ENCODE data around the gene LZTFL1. TPM values are rescaled to one million over a fixed set of nuclear protein-coding genes. Genes with fewer than 3 reads are reported as not detected.
"Not testable (repeated sequence)": the region's sequence is repeated elsewhere in the genome, so short reads cannot be mapped to it uniquely, and the experiment has no call there.

LZTFL1 gene
- total RNA-seq, 1 donor from 2014 or later = 40.0 TPM

DNA sequence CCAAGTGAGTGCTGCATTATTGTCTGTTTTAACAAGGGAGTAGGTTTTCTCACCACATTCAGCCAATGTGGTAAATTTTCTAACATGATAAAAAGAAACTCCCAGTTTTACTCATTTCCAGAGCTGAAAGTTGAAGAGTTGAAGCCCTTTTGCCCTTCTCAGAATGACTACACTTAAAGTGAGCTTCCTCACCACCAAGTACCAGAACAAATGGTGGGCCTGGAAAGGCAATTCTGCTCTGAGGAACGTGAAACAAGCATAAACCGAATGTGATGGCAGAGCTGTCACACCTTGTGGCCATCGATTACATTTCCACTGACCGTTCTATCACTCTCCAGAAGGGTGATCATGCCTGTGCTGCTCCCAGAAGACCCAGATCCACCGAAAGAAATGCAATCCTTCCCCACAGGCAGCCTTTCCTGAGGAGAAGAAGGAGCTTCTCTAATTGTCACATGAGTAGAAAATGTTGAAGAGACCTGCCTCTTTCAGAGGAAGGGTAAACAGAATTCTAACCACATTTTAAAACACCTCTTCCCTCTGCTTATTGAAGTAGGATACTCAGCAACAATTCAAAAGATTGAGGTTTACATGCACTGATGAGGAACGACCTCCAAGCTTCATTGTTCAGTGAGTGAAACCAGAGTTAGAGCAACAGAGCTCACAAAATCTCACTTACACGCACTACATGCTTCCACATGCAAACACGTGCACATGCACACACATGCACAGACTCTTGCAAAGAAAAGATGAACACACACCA lies 23.0 kb upstream of the LZTFL1 start:
- DNase-seq (ENCODE audit: low spot score) = no peak

- peak; percentile 18 for DNase-seq (ENCODE audit: low spot score)
Observed at GRCh38 chr3:45861043-45861719, 19.3 kb upstream of the LZTFL1 start.

GRCh38 chr3:45860481-45860880 lies 18.6 kb upstream of the LZTFL1 start:
- DNase-seq (ENCODE audit: low spot score) = no peak

- no peak for DNase-seq (ENCODE audit: low spot score)
Observed at GRCh38 chr3:45858809-45859543, 17.1 kb upstream of the LZTFL1 start.

DNA sequence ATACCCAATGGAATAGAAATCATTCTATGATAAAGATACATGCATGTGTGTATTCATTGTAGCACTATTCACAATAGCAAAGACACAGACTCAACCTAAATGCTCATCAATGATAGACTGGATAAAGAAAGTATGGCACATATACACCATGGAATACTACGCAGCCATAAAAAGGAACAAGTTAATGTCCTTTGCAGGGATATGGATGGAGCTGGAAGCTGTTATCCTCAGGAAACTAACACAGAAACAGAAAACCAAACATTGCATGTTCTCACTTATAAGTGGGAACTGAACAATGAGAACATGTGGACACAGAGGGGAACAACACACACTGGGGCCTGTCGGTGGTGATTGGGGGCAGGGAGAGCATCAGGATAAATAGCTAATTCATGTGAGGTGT lies 15.1 kb upstream of the LZTFL1 start:
- DNase-seq (ENCODE audit: low spot score) = not testable (repeated sequence)

DNA sequence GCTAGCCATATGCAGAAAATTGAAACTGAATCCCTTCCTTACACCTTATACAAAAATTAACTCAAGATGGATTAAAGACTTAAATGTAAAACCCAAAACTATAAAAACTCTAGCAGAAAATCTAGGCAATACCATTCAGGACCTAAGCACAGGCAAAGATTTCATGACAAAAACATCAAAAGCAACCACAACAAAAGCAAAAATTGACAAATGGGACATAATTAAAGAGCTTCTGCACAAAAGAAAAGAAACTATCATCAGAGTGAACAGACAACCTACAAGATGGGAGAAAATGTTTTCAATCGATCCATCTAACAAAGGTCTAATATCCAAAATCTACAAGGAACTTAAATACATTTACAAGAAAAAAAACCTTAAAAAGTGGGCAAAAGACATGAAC lies 14.4 kb upstream of the LZTFL1 start:
- DNase-seq (ENCODE audit: low spot score) = not testable (repeated sequence)

DNA sequence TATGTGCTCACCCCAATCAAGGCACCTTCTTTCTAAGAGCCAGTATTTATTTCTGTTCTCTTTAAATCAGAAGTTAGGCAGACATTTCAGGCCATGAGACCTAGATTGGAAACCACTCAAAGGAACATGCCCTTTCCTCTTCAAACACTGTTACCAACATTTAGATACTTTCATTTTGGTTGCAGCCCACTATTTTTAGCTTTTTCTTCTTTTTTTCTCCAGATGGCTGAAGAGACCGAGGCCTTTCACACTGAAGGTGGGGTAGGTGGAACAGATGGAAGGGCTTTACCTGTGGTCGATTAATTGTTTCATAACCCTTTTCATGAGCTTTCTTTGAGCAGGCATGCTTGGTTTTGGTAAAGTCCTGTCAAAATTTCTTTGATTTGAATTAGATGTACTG lies 10.9 kb upstream of the LZTFL1 start:
- no peak for DNase-seq (ENCODE audit: low spot score)

DNA sequence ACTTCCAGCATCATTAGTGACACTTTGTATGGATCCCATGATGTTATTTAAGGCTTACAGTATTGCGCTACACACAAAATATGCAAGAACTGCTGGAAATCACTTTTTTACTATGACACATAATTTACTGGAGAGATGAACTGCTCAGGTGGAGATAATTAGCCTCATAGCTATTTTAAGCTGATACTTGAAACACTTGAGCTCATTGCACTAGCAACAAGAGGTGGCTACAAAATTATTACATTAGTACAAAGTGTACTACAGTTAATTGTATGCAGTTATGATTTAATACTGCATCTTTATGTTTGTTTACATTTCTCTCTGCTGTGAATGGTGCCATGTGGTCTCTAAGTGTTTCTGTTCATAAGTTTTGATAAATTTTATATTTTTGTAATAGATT lies 6.5 kb upstream of the LZTFL1 start:
- no peak for DNase-seq (ENCODE audit: low spot score)

DNA sequence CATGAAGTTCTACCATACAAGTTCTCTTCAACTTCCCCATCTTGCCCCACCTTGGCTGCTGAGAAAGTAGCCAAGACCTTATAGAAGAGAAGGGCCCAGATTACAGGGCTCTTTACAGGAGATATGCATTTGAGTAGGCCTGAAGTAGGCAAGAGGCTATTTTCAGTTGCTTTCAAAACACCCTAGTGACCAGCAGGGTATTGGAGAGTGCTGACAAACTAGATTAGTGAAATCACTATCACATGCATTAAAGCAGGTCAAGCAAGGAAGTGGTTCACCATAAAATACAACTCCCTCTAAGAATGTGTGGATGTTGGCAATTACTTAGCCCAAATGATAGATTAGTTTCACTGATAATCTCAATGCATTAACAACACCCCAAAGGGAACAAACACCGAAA lies 2.7 kb upstream of the LZTFL1 start:
- no peak for DNase-seq (ENCODE audit: low spot score)

DNA sequence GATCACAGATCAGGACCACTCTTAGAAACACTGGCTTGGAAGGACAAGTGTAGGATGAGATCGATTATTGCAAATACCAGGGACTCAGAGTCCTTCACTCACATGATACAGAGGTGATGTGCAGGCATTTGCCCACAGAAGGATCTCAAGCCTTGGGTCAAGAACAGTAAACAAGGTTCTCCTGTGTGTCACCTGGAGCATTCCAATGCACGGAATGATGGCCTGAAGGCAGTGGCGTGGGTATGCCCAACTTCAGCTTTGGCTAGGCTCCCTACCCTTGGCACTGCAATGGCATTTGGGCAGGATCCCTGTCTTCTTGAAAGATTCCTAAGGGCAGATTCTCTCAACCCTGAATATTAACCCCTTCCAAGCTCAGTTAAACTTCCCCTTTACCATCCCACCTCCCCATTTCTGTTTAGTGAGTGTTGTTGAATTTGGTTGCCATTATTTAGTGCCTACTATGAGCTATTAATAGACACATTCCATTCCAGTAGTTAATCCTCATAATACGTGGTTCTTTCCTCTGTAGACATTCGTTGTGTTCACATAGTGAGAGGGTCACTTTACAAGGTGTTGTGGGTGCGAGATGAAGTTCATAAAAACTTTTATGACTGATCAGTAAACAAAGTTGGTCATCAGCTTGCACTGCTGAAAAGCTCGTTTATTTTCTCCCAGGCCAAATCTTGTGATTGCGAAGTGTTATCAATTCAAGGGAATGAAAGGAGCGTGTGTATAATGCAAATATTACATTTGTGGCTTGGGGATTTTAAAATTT lies 1.1 kb upstream of the LZTFL1 start:
- no peak for DNase-seq (ENCODE audit: low spot score)

DNA sequence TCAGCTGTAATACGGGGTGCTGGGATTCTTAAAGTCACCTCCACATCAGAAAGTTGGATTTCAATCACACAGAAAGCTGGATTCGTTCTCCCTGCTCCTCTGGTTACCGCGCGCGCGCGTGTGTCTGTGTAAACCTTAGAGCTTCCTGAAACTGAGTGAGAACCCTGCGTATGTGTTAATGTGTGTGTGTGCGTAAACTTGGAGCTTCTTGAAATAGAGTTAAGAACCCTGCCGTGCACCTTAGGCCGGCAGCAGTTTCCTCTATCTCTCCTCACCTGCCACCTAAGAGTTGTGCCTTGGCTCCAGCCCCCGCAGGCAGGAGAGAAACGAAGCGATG lies 531 bp downstream of the LZTFL1 start:
- no peak for DNase-seq (ENCODE audit: low spot score)

GRCh38 chr3:45838466-45838865 lies 3.5 kb downstream of the LZTFL1 start:
- no peak for DNase-seq (ENCODE audit: low spot score)

DNA sequence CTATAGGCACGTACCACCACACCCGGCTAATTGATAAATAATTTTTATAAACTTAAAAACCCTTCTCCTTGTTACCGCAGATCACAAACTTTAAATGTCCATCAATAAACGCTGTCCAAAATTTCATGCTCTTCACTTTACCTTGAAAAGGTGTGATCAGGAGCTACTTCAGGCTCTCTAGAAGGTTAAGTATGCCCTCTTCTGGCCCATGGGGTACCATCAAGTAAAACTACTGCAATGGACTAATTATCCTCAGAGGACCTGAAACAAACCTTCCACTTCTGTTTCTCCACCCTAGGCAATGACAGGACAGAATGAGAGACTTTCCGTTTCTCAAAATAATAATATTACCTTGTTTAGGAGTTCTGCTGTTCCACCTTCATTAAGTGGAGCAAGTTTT lies 9.2 kb downstream of the LZTFL1 start:
- DNase-seq (ENCODE audit: low spot score) = no peak

- DNase-seq (ENCODE audit: low spot score) = no peak
Observed at GRCh38 chr3:45830121-45830520, 11.8 kb downstream of the LZTFL1 start.

GRCh38 chr3:45826908-45827307 lies 15.0 kb downstream of the LZTFL1 start:
- peak; percentile 88 for DNase-seq (ENCODE audit: low spot score)

GRCh38 chr3:45826321-45826720 lies 15.6 kb downstream of the LZTFL1 start:
- no peak for DNase-seq (ENCODE audit: low spot score)

- DNase-seq (ENCODE audit: low spot score) = no peak
Observed at GRCh38 chr3:45821127-45821526, 20.8 kb downstream of the LZTFL1 start.

- DNase-seq (ENCODE audit: low spot score) = no peak
Observed at GRCh38 chr3:45819543-45819942, 22.4 kb downstream of the LZTFL1 start.

DNA sequence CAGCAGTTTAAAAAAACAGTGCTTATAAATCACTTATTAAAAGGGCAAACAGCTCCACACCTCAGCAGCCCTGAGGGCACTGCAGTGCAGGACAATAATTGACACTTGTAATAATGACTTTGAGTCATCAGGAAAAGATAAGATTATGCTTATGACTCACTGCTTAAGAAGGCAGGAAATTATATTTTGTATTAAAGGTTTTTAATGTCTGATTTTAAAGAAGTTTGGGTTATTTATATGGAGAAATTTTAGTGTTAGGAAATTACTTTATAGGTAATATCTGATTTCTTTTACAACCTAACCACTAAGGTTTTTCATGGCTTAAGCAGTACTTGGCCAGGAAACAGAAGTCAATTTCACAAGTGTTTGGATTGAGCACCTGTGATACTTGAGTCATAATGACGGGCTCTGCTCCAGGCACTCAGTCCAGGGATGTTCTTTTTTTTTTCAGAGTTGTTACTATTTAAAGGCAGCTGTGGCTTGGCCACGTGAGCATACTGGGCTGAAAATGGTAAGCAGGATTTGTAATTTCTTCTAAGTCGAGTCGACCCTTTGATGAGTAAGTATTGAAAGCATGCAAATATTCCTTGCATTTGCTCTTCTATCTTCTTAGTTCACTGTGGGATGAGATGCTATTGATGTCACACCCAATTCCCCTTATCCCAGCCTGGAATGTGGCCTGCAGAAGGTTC lies 23.9 kb downstream of the LZTFL1 start:
- DNase-seq (ENCODE audit: low spot score) = peak; percentile 57

GRCh38 chr3:45816544-45816943 lies 25.4 kb downstream of the LZTFL1 start:
- no peak for DNase-seq (ENCODE audit: low spot score)

GRCh38 chr3:45814322-45814721 lies 27.6 kb downstream of the LZTFL1 start:
- no peak for DNase-seq (ENCODE audit: low spot score)
